MV-4-11 (cell line): ENCODE results near the gene NRIP2.

Source experiments
- DNase-seq: peaks from one replicate; lab custom pipeline; 2025; lab: John Stamatoyannopoulos, UW

The NRIP2 gene

GRCh38 chr12:2844786-2845185, 10.0 kb upstream of the NRIP2 start:
- no peak for DNase-seq

GRCh38 chr12:2842948-2843347, 8.1 kb upstream of the NRIP2 start:
- DNase-seq, result no peak

GRCh38 chr12:2841056-2841650, 6.3 kb upstream of the NRIP2 start:
- no peak for DNase-seq

GRCh38 chr12:2836574-2836973, 1.7 kb upstream of the NRIP2 start:
- peak; percentile 87 for DNase-seq

- no peak for DNase-seq
Observed at GRCh38 chr12:2835691-2836403, 1.0 kb upstream of the NRIP2 start.

- no peak for DNase-seq
Observed at GRCh38 chr12:2833810-2834209, 1.0 kb downstream of the NRIP2 start.

GRCh38 chr12:2833327-2833726, 1.5 kb downstream of the NRIP2 start:
- DNase-seq, result no peak

GRCh38 chr12:2832550-2833127, 2.2 kb downstream of the NRIP2 start:
- DNase-seq, result no peak

GRCh38 chr12:2829275-2829674, 5.6 kb downstream of the NRIP2 start:
- DNase-seq, result no peak

- no peak for DNase-seq
Observed at GRCh38 chr12:2826721-2827515, 7.9 kb downstream of the NRIP2 start.

- no peak for DNase-seq
Observed at GRCh38 chr12:2826036-2826435, 8.8 kb downstream of the NRIP2 start.

- no peak for DNase-seq
Observed at GRCh38 chr12:2825132-2825531, 9.7 kb downstream of the NRIP2 start.

GRCh38 chr12:2824541-2824940, 10.3 kb downstream of the NRIP2 start:
- DNase-seq, result no peak

- DNase-seq, result no peak
Observed at GRCh38 chr12:2823483-2823882, 11.4 kb downstream of the NRIP2 start.

- DNase-seq, result no peak
Observed at GRCh38 chr12:2820432-2820831, 14.4 kb downstream of the NRIP2 start.

- no peak for DNase-seq
Observed at GRCh38 chr12:2819810-2820209, 15.0 kb downstream of the NRIP2 start.

GRCh38 chr12:2813214-2814185, 21.3 kb downstream of the NRIP2 start:
- DNase-seq, result peak; percentile 80

GRCh38 chr12:2812290-2813213, 22.3 kb downstream of the NRIP2 start, which contains the start of gene ITFG2:
TSS of gene ITFG2 (plus strand) at chr12:2812668. CDS start at chr12:2812761, 93 bp downstream.
- peak; percentile 99 for DNase-seq

- DNase-seq, result no peak
Observed at GRCh38 chr12:2811801-2812200, 23.0 kb downstream of the NRIP2 start.

- peak; percentile 2 for DNase-seq
Observed at GRCh38 chr12:2806700-2807099, 28.1 kb downstream of the NRIP2 start.
